DMS153 treated with DMSO at 0.1 percent for 48 hours (cell line): ENCODE results near the gene IGF2BP2.
A peak's percentile ranks its signal among the peaks of the same experiment; 100 is the strongest.

Experiments
- DNase-seq: peaks from one replicate; lab custom pipeline; 2025; ENCODE audit not compliant: unreplicated experiment; lab: John Stamatoyannopoulos, UW

Gene IGF2BP2

DNA sequence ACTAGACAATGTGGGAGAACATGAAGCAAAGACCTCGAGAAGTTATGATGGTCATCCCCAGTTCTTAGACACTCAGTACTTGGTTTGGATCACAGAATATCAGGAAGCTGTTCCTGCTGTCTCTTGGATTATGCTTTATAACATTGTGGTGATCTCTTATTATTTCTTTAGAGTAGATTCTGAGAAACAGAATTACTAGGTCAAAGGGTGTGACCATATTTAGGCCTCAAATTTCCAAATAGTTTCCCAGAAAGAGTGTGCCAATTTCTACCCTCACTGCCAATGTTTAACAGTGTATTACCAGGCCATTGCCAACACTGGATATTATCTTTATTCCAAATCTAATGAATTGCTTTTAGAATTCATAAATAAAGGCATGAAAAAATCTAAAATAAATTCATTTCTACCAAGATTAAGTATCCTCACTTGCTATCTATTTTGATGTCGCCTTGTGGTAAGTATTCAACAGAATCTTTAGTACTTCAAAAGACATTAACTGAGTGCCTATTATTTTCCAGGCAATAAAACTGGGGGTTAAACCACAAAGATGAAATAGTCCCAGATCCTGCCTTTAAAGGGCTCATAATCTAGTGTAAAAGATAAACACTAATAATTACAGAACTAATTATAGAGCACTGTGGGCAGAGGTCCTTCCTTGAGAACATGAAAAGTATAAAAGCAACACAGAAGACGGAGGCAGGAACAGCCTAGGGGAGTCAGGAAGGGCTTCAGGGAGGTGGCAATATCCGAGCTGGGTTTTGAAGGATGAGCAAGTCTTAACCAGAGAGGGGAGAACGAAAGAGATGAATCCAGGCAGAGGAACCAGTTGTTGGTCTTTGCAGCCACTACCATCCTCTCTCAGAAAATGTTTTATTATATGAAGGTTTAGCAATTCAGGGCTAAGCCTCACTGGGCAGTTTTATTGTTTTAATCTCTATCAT lies 86.8 kb downstream of the IGF2BP2 start:
- no peak for DNase-seq

DNA sequence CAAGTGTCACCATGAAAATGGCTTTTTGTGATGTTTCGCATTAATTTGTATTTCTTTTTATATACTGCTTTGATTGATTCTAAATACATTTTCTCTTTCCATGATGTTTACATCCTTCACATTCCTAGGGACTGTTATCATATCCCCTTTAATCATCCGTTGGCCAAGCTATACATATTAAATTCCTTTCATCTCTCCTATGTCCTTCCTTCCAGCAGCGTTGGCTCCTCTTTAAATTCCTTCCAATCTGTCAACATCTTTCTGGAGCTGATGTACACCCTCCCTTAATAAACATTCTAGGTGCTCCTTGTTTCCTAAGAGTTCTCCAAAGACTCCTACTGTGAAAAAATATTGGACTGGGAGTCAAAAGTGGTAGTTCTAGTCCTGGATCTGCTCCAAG lies 87.8 kb downstream of the IGF2BP2 start:
- no peak for DNase-seq

DNA sequence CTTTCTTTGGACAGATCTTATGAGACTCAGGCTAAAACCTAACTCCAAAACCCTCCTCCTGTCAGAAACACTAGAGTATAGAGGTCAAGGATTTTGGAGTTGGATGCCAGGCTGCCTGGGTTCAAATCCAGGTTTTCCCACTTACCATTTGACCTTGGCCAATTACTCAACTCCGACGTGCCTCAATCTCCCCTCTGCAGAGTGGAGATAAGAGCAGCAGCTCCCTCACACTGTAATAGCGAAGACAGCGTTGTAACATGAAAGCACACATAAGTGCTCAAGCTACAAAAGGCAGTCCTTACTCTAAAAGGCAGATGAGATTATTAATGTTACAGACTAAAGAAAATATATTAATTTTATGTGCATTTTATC lies 90.1 kb downstream of the IGF2BP2 start:
- DNase-seq, result no peak

DNA sequence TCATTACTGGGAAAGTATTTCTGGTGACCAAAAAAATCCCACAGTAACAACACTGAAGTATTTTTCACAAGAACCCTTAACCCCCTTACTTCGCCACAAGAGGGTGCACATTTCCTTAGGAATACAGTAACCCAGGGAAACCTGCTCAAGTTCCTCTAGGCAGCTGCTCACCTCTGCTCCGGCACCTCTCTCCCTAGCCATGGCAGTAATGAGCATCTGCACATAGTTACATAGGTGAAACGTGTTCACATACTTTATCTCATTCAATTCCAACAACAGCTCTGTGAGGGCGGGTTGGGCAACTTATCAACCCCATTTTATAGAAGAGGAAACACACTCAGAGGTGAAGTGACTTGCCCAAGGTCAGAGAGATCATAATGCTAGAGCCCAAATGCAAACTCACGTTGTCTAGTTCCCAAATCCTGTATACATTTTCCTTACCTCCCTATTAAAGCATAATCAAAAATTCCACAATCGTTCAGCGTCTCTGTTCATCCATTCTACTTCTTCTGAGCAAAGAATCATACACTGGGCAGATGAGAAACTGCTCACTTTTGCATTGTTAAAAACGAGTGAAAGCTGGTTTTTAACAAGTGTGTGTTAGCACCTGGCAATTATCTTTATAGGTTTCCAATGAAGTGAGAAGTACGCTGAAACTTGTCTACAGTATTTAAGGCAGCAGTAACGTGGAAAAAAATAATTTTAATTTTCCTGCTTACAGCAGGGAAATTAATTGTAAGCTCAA lies 90.7 kb downstream of the IGF2BP2 start:
- DNase-seq, result peak; percentile 77

DNA sequence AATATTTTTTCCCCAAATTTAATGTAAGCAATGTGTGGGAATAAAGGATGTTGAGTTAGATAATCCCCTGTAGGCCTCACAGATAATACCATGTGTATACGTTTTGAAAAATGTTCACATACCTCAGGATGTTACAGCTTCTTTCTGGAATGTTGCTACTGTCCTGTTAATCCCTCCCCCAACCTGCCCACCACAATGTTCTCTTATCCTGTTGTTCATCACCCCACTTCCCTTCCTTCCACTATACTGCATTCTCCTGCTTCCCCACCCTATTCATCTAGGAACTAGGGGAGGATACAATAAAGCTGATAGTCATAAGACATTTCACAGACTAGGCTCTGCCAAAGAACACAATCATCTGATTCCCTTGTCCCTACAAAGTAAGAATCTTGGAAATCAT lies 92.1 kb downstream of the IGF2BP2 start:
- DNase-seq, result no peak

DNA sequence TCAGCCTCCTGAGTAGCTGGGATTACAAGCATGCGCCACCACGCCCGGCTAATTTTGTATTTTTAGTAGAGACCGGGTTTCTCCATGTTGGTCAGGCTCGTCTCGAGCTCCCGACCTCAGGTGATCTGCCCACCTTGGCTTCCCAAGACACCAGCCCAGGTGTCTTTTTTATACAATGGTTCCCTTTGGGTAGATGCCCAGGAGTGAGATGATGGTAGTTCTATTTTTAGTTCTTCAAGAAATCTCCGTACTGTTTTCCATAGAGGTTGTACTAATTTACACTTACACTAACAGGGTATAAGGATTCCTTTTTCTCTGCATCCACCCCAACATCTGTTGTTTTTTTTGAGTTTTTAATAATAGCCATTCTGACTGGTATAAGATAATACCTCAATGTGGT lies 94.3 kb downstream of the IGF2BP2 start:
- DNase-seq, result no peak

DNA sequence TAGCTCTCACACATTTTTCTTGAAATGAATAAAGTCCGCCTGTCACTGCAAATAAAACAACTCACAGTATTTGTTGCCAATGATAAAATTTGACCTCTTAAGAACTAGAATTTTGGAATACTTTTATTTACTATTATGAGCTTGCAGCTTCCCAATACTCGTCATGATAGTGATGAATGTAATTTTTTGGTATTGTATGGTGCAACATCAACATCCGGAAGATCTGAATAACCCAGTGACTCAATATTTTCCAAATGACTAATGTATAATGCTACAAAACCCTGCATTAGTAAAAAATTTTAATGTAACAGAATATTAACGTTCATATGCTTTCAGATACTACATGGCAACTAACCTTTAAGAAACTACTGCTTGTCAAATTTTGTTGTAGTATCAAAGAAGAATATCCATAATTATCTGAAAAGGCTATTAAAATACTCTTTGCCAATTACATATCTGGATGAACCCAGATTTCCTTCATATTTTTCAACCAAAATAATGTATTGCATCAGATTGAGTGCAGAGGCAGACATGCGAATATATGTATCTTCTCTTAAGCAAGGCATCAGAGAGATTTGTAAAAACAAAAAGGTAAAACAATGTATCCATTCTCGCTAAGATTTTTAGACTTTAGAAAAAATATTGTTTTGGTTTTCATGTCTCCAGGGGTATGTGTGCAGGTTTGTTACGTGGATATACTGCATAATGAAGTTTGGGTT lies 95.3 kb downstream of the IGF2BP2 start:
- no peak for DNase-seq

DNA sequence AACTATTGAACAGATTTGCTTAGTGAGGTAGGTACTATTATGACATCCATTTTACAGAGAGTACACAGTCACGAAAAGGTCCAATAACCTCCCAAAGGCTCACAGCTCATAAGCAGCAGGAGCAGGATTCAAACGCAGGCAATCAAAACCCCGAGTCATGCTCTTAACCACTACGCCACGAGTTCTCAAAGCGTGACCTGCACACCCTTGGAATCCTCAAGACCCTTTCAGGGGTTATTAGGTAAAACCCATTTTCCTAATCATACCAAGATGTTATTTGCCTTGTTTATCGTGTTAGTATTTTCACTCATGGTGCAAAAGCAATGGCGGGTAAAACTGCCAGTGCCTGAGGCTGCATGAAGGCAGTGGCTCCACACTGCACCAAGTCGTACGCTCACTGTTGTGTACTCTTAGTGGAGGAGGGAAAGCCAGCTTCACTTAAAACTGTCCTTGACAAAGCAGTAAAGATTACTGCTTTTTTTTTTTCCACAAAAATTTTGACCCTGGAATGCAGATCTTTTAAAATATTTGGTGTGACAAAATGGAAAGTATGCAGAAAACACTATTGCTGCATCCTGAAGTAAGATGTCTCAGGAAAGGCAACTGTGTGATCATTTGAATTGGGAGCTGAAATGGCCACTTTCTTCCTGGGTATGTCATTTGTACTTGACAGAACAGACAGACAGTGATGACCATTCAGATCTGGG lies 96.1 kb downstream of the IGF2BP2 start:
- no peak for DNase-seq

DNA sequence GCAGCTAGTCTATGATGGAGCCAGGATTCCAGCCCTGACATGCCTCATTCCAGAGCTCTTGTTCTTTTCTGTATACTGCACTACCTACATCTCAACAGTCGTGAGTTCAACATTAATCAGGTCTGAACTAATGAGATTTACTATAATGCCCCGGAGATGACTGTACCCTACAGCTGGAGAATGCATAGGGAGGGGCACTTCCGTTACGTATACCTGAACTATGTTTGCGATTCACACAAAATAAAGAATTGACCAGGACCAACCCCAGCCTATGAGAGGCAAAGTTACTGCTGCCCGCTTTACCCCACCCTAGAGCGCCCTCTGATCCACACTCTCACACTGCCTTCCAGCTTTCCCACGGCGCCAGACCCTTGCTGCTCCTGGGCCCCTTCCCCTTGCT lies 97.0 kb downstream of the IGF2BP2 start:
- DNase-seq, result no peak

DNA sequence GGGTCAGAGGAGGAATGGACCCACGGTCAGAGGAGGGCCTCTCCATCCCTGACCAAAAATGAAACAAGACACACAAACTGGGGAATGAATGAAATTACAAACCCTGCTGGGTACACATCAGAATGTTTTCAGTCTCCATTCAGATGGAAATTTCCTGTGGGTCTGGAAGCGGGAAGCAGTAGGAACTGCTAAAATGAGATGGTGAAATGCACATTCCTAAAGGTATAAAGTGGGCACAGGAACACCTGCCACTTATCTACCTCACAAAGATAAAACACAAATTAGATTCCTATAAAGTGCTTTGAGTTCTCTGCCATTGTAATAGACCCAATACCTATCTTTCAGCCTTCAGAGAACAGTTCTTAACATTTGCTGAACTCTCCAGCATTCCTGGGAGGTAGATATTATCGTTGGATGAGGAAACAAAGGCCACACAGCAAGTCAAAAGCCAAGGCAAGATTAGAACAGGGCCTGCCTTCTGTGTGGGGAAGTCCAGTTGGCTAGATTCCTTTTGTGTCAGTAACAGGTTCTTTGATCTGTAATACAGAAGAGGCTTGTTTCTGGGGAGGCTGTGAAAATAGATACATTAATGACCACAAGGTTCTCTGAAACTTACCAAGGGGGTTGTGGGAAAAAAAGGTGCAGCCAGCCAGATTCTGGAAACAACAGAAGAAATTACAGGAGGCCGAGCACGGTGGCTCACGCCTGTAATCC lies 98.4 kb downstream of the IGF2BP2 start:
- DNase-seq, result no peak

DNA sequence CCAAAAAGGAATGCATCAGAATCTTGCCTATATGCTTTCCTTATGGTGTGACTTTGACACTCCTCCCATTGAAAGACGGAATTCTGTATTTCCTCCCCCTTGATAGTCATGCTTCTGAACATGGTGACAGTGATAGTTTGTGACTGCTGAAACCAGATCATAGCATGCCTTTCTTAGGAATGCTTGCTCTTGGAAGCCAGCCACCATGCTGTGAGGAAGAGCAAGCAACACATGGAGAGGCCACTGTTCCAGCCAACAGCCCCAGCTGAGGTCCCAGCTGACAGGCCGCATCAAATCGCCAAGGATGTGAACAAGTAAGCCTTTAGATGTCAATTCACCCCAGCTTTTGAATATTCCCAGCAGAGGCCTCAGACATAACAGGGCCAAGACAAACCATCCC lies 100.1 kb downstream of the IGF2BP2 start:
- no peak for DNase-seq

DNA sequence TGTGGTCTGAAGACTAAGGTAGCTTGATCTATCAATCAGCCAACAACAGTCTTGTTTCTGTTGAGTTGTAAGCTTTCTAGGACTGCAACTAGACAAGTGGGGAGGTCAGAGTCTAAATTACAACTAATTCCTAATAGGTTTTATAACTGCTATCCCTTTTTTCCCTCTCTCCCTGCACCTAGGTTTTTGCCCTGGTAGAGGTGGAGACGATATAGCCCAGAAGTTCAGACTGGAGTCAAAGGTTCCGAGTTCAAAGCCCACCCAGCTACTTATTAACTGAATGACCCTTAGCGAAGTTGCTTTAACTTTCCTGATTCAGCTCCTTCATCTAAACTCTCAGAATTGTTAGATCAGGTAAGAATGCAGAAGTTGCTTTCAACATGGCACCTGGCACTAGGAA lies 100.6 kb downstream of the IGF2BP2 start:
- no peak for DNase-seq

DNA sequence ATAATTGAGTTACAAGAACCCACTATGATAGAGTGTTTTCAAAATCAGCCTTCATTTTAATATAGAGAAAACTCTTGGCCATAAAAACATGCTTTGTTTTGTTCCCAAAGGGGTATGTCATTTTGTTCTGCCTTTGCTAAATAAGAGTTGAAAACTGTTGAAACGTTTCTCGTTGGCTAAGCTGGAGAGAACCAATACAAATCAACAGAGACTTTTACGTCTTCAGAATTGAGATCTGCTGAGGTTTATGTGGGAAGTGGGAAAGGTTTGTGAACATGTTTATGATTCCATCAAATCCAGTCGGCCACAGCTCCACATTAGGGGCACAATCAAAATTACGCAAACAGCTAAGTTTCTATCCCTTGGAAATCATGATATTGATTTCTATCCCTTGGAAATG lies 102.0 kb downstream of the IGF2BP2 start:
- DNase-seq, result no peak

DNA sequence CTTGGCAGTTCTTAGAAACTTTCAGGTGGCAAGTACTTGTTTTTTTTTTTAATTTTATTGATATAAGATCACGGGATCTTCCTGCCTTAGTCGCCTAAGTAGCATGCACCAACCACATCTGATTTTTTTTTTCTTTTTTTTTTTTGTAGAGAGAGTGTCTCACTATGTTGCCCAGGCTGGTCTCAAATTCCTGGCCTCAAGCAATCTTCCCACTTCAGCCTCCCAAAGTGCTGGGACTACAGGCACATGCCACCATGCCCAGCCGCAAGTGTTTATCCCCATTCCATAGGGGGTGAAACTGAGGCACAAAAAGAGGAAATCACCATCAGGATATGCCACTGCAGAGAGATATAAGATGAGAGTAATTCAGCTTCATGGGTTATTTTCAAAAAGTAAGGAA lies 102.9 kb downstream of the IGF2BP2 start:
- no peak for DNase-seq

DNA sequence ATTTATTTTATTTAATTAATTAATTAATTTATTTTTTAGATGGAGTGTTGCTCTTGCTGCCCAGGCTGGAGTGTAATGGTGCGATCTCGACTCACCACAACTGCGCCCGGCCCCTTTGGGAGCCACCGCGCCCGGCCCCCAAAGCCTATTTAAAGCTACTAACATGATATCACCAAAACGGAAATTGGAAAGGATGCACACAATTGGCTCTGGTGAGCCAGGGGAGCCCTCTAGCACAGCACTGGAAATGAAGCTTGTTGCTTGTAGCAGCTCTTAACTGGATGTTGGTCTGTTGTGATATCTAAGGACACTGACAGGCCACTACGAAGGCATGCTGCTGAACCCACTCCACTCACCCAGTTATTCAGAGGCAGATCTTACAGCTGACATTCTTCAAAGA lies 104.5 kb downstream of the IGF2BP2 start:
- DNase-seq, result no peak

DNA sequence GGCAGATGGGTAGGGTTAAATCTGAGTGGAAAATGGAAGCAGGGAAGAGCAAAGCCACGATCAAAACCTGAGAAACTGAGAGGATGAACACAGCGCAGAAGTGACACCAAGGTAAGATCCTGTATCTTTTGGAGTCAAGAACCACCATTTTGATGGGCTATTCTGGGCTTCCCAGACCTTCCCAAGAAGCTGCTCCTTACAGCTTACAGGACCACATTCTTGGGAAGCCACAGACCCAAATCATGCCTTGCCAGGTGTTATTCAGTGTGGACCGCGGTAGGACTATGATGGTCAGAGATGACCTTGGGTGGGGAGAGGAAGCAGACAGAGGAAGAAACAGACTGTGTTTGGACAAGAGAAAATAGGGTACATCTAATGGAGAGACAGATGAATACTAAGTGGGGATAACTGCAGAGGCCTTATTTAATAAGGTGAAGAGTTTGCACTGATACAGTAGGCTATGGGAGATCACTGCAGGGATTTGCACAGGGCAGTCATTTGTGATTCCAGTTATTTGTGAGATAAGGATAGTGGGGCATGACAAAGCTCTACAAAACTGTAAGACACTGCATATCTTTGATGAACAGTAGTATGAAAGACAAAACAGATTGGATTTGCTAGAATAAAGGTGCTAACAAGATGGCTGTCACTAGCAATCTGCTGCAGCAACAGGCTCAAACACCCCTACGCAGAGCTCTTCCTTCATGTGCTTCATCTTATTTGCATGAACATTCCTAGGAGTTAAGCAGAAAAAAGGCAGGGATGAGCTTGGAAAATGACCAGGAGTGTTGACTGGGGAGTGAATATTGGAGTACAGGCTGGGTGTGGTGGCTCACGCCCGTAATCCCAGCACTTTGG lies 105.9 kb downstream of the IGF2BP2 start:
- no peak for DNase-seq

DNA sequence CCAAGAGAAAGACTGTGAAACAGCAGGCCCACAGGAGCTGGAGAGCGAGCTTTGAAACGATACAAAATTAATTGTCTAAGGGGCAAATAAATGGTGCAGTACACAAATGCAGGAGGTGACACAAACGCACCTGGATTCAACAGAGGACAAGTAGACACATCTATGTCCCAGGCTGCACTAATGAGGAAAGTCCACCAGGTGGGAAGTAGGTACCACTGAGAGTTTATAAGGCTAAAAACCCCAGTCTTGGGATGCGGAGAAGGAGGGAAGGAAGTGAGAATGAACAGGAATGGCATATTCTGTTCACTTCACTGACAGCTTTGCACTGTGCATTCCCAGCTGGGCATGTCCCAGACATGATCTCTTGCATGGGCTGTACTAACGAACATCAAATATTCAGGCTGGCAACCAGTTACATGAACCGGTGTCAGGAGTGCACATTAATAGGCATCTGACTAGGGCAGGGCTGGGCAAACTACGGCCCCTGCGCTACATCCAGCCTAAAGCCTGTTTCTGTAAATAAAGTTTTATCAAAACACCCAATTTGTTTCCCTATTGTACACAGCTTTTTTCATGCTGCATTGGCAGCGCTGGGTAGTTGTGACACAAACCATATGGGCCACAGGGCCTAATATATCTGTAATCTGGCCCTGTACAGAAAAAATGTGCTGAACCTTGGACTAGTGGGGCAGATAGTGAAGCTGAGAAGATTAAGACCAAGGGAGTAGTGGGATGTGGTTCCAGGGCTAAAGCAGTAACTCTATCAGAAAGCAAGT lies 107.0 kb downstream of the IGF2BP2 start:
- DNase-seq, result no peak

DNA sequence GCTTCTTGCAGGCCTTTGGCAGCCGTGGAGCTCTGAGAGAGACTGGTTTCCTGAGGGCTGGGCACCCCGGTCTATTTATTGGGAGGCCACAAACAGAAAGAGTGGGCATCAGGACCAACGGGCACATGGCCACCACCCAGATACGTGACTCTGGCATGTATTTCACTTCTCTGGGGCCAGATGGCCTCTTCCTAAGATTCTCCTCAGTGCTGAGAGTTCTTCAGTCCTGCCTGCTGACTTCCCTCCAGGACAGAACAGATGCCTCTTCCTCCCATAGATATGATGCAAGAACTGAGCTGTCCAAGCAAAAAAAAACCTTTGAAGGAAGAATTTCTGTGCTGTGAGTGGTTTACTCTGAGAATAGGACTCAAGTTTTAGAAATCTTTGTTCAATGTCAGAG lies 107.7 kb downstream of the IGF2BP2 start:
- no peak for DNase-seq
